ENCODE measurements around the gene TYMP.

The TYMP gene

DNA sequence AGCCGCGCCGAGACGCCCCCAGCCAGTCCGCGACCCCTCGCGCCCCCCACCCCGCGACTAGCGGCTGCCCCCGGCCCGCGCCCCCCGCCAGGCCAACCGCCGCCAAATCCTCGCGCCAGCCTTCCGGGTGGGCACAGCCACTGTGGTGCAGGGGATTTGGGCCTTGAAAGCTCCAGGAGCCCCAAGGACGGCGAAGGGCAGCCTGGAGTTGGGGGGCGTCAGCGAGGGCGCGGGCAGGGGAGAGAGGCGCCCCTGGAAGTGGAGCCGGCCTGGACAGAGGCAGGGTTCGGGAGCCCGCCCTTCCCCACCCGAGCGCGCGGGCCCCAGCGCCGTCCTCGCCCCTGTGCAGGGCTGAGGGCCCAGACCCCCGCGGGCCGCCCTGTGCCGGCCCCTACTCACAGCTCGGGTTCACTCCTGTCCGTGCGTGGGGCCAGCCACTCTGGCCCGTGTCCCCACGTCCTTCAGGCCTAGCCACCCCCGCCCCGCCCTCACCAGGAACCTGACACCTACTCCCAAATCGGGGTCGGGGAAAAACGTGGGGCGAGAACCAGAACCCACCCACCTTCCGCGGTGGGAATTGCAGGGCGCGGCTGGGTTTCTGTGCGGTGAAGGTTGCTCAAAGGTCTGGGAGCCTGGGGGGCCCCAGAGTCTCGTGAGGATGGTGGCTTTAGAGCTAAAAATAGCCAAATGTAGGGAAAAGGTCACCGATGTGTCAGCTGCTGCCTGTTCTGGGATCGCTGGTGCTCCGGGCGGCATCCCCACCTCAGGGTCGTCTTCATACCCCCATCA is 48.4 kb upstream of the TYMP start, which contains the start of gene CPT1B:
CPT1B (minus strand) TSS at position 441 of the 789 bp plus-strand sequence. CDS start 512 bp downstream, outside the sequence.
- no peak for ATAC-seq
- TF ChIP-seq ZNF565 (CRISPR knock-in tag; conservative IDR thresholded peaks at IDR 0.05; ENCODE audit: low read depth): no peak
- no peak for TF ChIP-seq ZFP3 (CRISPR knock-in tag; IDR thresholded peaks at IDR 0.05)
- no peak for TF ChIP-seq OSR1 (CRISPR knock-in tag; IDR thresholded peaks at IDR 0.05)
- no peak for TF ChIP-seq POU6F1 (CRISPR knock-in tag; IDR thresholded peaks at IDR 0.05; ENCODE audit: borderline replicate concordance, low read depth)
- no peak for TF ChIP-seq ARNTL (CRISPR knock-in tag; IDR thresholded peaks at IDR 0.05; ENCODE audit: borderline replicate concordance, low read depth)
- TF ChIP-seq, protein P1, sequence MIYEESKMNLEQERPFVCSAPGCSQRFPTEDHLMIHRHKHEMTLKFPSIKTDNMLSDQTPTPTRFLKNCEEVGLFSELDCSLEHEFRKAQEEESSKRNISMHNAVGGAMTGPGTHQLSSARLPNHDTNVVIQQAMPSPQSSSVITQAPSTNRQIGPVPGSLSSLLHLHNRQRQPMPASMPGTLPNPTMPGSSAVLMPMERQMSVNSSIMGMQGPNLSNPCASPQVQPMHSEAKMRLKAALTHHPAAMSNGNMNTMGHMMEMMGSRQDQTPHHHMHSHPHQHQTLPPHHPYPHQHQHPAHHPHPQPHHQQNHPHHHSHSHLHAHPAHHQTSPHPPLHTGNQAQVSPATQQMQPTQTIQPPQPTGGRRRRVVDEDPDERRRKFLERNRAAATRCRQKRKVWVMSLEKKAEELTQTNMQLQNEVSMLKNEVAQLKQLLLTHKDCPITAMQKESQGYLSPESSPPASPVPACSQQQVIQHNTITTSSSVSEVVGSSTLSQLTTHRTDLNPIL (CRISPR knock-in tag; IDR thresholded peaks at IDR 0.05; ENCODE audit: low read depth): no peak
- no peak for TF ChIP-seq SNAI2 (CRISPR knock-in tag; IDR thresholded peaks at IDR 0.05)
- TF ChIP-seq ZFP30 (CRISPR knock-in tag; IDR thresholded peaks at IDR 0.05): no peak
- no peak for TF ChIP-seq TSHZ2 (CRISPR knock-in tag; IDR thresholded peaks at IDR 0.05)
- TF ChIP-seq ISL1 (CRISPR knock-in tag; IDR thresholded peaks at IDR 0.05): no peak
- TF ChIP-seq PATZ1 (CRISPR knock-in tag; IDR thresholded peaks at IDR 0.05; ENCODE audit: borderline replicate concordance): no peak
- TF ChIP-seq, protein P2, sequence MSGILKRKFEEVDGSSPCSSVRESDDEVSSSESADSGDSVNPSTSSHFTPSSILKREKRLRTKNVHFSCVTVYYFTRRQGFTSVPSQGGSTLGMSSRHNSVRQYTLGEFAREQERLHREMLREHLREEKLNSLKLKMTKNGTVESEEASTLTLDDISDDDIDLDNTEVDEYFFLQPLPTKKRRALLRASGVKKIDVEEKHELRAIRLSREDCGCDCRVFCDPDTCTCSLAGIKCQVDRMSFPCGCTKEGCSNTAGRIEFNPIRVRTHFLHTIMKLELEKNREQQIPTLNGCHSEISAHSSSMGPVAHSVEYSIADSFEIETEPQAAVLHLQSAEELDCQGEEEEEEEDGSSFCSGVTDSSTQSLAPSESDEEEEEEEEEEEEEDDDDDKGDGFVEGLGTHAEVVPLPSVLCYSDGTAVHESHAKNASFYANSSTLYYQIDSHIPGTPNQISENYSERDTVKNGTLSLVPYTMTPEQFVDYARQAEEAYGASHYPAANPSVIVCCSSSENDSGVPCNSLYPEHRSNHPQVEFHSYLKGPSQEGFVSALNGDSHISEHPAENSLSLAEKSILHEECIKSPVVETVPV (CRISPR knock-in tag; IDR thresholded peaks at IDR 0.05): no peak
- no peak for TF ChIP-seq GLIS3 (CRISPR knock-in tag; IDR thresholded peaks at IDR 0.05)
- TF ChIP-seq ESRRG (CRISPR knock-in tag; IDR thresholded peaks at IDR 0.05): no peak

- TF ChIP-seq ZFP30 (CRISPR knock-in tag; IDR thresholded peaks at IDR 0.05): no peak
- TF ChIP-seq, protein P2 (CRISPR knock-in tag; IDR thresholded peaks at IDR 0.05): no peak
- no peak for ATAC-seq
Measured at GRCh38 chr22:50577697-50577986, 47.8 kb upstream of the TYMP start.

- no peak; the same call in 2 of the 3 replicates for ATAC-seq
- no peak for TF ChIP-seq OSR1 (CRISPR knock-in tag; IDR thresholded peaks at IDR 0.05)
- no peak for TF ChIP-seq TCF4 (CRISPR knock-in tag; IDR thresholded peaks at IDR 0.05; ENCODE audit: borderline replicate concordance)
- TF ChIP-seq PATZ1 (CRISPR knock-in tag; IDR thresholded peaks at IDR 0.05; ENCODE audit: borderline replicate concordance): no peak
- TF ChIP-seq ZC3H10 (CRISPR knock-in tag; IDR thresholded peaks at IDR 0.05): no peak
- TF ChIP-seq ARNTL (CRISPR knock-in tag; IDR thresholded peaks at IDR 0.05; ENCODE audit: borderline replicate concordance, low read depth): no peak
- TF ChIP-seq ESRRG (CRISPR knock-in tag; IDR thresholded peaks at IDR 0.05): no peak
Measured at GRCh38 chr22:50576806-50577696, 47.2 kb upstream of the TYMP start.
